Adipose tissue (tissue), 3 donors: Measurements from ENCODE around the gene CLSTN2. TPM values are rescaled to one million over a fixed set of nuclear protein-coding genes. Genes with fewer than 3 reads are reported as not detected.

Experiments
- H3K27ac ChIP-seq: one replicate; pipeline ENCODE4 v1.5.1; 2013; ENCODE audit warnings: low read depth, low read length
- WGBS, 3 donors: extraction: QIAGEN DNeasy Blood & Tissue Kit; methylation state at CpG; one replicate each; pipeline ENCODE4 v1.1.7; 2013; 5-methylcytosine and 5-hydroxymethylcytosine counted together
- polyA plus RNA-seq, 3 donors: library from polyadenylated mRNA; stranded (reverse); fragments of 200-250 nt; gene quantifications; one replicate each; pipeline ENCODE4 v1.2.3, GENCODE V29; 2013
- donor health status: healthy with polysubstance abuse.
- donor health status: Bipolar disorder and iron deficiency.
- donor health status: healthy.

The CLSTN2 gene
- polyA plus RNA-seq, 3 donors: 1.3 to 11.8 (median 5.6) TPM

DNA sequence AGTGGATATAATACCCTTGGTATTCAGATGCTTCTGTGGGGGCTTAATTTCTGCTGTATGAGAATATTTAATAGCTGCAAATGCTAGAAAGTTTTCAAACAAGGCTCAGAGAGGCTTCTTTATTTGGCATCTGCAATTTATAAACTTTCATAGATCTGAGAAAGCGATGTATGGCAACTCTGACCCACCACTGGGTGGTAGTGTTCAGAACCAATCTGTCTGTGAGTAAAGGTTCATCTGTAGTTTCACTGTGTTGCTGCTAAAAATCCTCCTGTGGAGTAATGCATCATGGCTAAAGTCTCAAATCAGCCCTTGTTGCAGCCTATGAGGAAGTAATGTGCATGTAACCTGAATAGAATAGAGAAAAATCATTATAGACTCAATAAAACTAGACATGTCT is 47.4 kb downstream of the CLSTN2 start:
- 73 to 83% (median 75%) methylated on average over 1 of the region's 1 CpG for WGBS, 3 donors
- no peak overlapping the region for H3K27ac ChIP-seq

DNA sequence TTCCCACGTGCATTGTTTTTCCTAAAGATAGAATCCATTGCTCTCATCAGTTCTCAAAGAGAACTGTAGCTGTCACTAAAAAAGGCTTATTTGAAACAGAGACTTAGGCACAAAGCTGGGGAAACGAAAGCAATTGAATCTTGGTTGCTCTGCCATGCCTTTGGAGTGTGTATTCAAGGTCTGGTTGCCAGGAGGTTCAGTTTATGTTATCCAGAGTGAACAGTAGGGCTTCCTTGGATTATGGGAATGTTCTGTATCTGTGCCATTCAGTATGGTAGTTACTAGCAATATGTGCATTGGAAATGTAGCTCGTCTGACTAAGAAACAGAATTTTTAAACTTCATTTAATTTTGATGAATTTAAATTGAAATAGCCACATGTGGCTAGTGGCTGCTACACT is 50.6 kb downstream of the CLSTN2 start:
- no peak overlapping the region for H3K27ac ChIP-seq
- 64 to 77% (median 69%) methylated on average over 3 of the region's 3 CpGs for WGBS, 3 donors

DNA sequence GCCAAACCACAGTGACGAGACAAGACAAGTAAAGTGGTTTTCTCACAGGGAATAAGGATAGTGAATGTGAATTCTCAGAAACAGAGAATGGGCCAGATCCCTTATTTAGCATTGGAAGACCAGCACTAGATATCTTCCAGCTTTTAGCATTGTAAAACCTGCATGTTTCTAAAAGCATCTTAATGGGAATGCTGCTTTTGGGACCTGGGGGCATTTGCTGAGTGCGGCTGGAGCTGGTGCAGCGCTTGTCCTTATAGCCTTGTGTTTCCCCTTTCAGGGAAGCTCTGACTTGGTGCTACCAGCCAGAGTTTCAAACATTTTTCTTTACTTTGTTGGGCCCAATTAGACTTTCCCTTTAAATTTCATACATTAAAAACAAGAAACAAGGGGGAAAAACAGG is 52.9 kb downstream of the CLSTN2 start:
- 90 to 94% (median 93%) methylated on average over 3 of the region's 3 CpGs for WGBS, 3 donors
- no peak overlapping the region for H3K27ac ChIP-seq

GRCh38 chr3:139988472-139989156 is 53.6 kb downstream of the CLSTN2 start:
- no peak overlapping the region for H3K27ac ChIP-seq
- 83 to 91% (median 85%) methylated on average over 3 of the region's 3 CpGs for WGBS, 3 donors

DNA sequence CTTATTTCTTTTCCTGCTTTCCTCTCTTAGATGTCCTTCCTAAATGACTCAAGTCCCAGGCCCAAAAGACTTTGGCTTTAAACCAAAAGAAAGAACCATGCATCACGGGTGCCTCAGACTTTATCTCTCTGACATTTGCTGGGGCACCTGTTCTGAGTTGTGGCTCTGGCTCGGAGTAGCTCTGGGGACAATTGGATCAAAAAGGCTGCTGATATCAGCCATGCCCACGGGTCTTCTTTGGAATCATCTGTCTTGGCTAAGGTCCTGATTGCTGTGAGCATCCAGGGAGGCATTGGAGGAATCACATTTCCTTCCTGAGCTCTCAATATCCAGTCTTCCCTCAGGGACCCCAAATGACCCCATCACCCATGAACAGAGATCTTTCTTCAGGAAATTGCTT is 59.9 kb downstream of the CLSTN2 start:
- no peak overlapping the region for H3K27ac ChIP-seq
- WGBS, 3 donors: 42 to 48% (median 47%) methylated on average over 3 of the region's 3 CpGs

DNA sequence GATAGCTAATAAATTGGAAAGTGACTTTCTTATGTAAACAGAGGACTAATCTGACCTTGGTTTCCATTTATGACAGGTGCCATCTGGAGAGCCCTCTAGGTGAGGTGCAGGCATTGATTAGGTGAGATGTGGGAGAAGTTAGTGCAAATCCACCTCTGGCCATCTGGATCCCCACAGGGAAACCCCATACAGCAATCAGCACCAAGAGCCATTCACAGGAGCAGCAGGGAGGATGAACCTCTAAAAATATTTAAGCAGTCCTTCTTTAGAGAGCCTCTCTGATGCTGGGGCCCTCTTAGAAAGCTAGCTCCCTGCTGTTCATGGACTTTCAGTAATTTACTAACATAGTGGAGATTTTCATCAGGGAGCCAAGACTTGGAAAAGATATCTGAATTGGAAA is 69.3 kb downstream of the CLSTN2 start:
- H3K27ac ChIP-seq: no peak overlapping the region

DNA sequence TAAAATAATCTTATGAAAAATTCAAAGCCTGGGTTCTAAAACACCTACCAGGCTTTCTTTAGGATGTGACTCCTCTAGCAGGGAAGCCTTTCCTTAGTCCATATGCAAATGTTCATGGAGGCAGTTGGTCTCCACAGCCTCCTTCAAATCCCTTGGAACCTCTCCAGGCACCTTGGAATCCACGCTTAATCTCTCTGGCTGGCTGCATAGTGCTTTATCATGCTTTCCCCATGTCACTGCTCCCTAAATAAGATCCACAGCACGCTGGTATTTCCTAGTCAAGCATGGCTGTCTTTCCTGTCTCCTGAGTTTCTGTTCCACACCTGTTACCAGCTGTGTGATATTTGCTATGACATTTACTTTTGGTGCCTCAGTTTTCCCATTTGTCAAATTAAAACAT is 71.3 kb downstream of the CLSTN2 start:
- no peak overlapping the region for H3K27ac ChIP-seq
- WGBS, 3 donors: 23 to 36% (median 29%) methylated on average over 2 of the region's 2 CpGs

GRCh38 chr3:140007081-140007480 is 72.1 kb downstream of the CLSTN2 start:
- WGBS, 3 donors: 82 to 92% (median 87%) methylated on average over 4 of the region's 4 CpGs
- no peak overlapping the region for H3K27ac ChIP-seq

DNA sequence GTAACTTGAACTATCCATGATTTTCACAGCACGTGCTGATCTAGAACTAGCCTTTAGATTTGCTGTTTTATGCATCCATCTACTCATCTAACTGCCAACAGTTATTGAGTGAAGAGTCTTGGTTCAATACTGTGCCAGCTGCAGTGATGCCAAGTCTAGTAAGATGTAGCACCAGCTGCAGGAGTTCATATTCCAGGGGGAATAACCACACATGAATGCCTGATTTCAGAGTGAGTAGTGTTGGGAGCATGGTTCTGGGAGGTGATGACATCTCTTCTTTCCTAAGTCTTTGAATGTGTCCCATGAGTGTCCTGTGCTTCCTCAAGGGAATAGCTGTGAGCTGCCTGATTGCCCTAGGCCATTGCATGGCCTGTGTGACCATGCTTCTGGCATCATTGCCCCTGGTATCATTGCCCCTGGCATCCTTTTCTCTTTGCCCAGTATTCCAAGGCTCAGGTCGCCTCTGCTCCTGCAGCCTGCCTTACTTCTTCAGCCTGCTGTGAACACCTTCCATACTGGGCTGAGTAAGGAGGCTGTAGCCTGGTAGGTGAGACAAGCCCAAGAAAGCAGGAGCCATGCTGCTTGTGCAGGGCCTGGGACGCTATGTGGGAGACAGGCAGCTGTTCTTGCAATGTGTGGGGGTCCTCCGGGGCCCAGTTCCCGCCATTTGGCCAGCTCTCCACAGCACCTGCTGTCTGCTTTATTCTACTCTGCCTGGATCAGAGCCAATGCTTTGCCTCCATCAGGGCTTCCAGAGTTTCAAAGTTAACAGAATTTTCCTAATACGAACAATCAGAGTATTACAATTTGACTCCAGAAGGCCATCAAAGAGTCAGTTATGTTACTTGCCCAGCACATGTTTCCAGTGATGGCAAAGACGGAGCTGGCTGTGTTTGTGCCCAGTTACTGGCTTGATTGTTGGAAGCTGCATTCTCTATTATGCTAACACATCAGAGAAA is 73.2 kb downstream of the CLSTN2 start:
- 73 to 80% (median 75%) methylated on average over 7 of the region's 7 CpGs for WGBS, 3 donors
- H3K27ac ChIP-seq: no peak overlapping the region

- 48% methylated on average over 2 of the region's 2 CpGs for WGBS, 3 donors
- no peak overlapping the region for H3K27ac ChIP-seq
Measured at GRCh38 chr3:140010391-140010790, 75.4 kb downstream of the CLSTN2 start.

DNA sequence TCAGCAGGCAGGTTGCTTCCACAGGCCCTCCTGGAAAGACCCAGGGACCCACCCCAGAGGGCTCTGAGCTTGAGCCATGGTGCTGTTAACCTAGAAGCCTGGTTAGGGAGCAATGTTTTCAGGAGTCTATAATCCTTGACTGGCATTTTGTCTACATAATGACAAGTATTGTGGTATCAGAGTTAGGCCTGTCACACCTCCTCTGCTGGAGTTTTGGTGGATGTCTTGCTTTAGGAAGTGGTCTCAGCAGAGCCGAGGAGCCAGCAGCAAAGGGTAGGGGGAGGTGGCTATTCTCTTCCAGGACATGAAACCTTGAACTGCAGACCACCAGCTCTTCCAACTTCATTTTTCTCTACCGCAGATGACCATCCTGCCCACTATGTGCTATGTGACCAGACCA is 76.1 kb downstream of the CLSTN2 start:
- 86 to 100% (median 89%) methylated on average over 2 of the region's 2 CpGs for WGBS, 3 donors
- H3K27ac ChIP-seq: no peak overlapping the region

DNA sequence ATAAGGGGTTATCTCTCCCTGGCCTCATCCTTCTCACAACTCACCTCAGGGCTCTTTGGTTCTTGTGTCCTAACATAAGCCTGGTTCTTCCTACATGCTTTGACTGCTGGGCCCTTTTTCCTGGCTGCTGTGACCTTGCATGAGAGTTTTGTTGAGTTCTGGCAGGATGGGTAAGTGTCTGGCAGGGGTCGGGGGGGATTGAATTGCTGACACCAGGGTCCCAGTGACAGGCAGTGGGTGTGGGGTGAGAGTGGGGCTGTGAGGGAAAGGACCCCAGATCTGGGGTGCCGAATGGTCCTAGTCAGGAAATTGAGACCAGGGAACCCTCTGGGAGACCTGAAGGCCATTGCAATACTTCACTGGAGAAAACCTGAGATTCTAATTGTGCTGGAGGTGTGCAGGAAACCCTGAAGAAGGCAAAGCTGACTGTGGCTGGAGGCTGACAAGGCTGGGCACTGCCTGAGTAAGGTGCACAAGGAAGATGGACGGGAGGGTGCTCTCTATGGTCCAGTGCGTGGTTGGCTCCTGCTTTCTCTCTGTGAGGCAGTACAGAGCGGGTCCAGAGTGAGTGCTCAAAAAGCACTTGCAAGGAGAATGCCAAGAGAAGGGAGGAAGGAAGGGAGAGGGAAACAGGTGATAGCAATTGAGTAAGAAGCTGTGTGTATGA is 76.8 kb downstream of the CLSTN2 start:
- 81 to 89% (median 85%) methylated on average over 5 of the region's 5 CpGs for WGBS, 3 donors
- no peak overlapping the region for H3K27ac ChIP-seq

GRCh38 chr3:140013220-140013619 is 78.2 kb downstream of the CLSTN2 start:
- WGBS, 3 donors: 83 to 90% (median 89%) methylated on average over 5 of the region's 5 CpGs
- no peak overlapping the region for H3K27ac ChIP-seq

DNA sequence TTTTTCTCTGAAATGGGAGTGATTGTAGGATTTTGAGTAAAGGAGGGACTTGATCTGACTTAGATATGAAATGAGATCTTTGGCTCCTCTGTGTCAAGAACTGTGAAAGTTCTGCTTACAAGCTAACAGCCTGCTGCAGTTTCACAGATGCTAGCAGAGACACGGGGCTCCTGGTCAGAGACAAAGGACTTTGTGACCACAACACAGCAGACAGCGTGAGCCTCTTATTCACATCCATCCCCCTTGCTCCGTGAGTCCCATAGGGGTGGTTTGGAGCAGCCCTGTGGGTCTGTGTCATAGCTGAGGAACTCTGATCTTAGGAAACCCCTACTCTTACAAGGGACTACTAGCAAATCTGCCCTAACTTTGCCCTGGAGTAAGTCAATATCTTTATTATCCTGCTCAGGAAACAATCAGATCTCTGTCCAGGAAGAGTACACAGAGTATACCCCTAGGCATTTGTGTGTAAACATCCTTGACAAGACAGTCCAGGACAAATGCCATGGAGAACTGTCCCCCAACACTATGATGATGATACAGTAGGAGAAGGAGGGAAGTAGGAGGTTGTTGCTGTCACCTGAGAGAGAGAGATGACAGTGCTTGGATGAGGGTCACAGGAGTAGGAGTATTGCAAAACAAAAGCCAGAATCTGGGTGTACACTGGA is 80.0 kb downstream of the CLSTN2 start:
- WGBS, 3 donors: 66 to 92% (median 81%) methylated on average over 3 of the region's 3 CpGs
- no peak overlapping the region for H3K27ac ChIP-seq

DNA sequence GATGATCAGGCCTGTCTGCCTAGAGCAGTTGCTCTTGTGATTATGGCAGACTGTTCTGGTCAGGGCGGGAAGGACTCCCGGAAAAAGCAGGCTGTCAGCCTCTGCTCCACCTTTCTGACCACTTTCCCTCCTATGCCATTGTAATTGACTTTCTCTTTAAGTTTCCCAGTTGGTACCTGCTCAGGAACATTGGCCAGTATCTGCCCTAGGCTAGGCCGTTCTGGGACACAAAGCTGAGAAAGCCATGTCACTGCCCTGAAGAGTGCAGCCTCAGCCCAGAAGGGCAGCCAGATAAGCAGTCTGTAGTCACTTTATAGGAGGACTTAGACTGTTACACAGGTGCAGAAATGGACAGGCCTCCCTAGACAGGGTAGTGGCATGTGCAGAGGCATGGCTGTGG is 80.8 kb downstream of the CLSTN2 start:
- no peak overlapping the region for H3K27ac ChIP-seq
- WGBS, 3 donors: 78 to 89% (median 89%) methylated on average over 3 of the region's 3 CpGs

DNA sequence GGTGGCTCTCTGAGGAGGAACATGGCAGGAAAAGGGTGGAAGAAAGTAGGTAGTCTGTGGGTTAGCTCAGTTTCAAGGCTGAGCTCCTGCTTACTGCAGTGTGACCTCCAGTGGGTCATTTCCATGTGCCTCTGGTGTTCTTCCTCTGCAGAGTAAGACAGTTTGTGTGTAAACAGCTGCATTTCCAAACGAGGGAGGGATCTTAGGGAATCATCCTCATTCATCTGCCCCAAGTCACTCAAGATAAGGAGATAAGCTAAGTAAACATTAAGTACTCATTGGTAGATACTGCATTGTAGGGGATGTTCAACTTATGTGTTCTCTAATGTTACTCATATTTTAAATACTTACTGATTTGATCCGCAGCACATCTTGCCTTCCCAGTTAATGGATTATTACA is 83.6 kb downstream of the CLSTN2 start:
- no peak overlapping the region for H3K27ac ChIP-seq
- 49 to 61% (median 50%) methylated on average over 2 of the region's 2 CpGs for WGBS, 3 donors

DNA sequence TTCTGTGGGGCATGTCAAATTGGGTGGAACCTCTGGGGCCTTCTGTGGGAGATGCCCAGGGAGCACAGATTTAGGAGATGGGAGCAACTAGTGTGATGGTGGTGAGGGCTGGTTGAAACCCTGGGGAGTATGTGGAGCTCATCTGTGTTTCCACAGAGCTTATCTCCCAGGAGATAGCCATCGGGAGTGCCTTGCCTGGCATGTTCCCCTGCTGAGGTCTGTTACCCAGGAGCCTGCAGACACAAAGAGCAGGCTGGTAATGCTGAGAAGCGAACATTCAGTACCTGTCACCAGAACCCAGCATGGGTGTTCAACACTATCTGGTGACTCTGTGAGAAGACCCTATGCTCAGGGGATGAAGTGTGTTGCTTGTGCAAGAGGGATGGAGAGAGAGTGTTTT is 85.0 kb downstream of the CLSTN2 start:
- 57 to 75% (median 69%) methylated on average over 2 of the region's 2 CpGs for WGBS, 3 donors
- H3K27ac ChIP-seq: no peak overlapping the region

DNA sequence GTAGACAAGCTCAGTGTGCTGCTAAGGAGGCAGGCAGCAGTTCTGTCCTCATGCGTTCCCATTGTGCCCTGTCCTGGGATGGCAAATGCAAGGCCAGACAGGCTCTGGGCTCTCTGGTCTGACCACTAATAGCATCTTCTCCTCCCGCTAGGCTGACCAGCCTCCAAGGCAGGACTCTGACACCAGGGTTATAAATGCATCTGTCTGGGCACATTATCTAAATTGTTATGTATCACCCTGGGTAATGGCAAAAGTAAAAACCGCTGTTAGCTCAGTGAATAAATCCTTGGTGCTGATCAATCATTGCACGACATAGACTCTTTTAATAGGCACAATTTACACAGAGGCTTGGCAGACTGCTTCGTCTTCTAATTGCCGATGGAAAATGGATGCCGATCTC is 85.6 kb downstream of the CLSTN2 start:
- WGBS, 3 donors: 55 to 87% (median 71%) methylated on average over 7 of the region's 7 CpGs

DNA sequence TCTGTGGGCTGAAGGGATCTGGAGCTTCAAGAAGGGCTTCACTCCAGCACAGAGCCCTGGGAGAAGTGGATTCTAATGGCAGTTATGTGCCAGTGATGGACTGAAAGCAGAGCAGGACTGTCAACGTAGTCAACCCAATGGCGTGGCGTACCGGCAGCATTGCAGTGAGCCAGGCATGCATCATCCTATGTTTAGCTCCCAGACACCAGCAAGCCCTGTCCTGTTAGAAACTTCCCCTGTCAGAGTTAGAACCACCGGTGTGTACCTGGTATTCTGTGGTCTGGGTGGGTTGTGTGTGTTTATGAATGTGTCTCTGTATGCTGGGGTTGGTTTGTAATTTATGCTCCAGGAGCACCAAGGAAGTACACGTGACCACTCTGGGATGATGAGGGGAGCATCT is 86.3 kb downstream of the CLSTN2 start:
- WGBS, 3 donors: 91 to 95% (median 92%) methylated on average over 6 of the region's 6 CpGs
- no peak overlapping the region for H3K27ac ChIP-seq

More for the DNA sequence above, 85.6 kb downstream of the CLSTN2 start:
- H3K27ac ChIP-seq: no peak overlapping the region
